WTC11 (cell line): ENCODE measurements around the gene AK2.
"Not testable (repeated sequence)": the region's sequence is repeated elsewhere in the genome, so short reads cannot be mapped to it uniquely, and the experiment has no call there.

ENCODE experiments used
- CREB1 ChIP-seq: sonication (generic); formaldehyde crosslinking; IDR thresholded peaks from 2 replicates; pipeline ENCODE4 v1.8.0; 2023; ENCODE audit warnings: mild to moderate bottlenecking, missing genetic modification reagents
- GABPB1 ChIP-seq: sonication (generic); formaldehyde crosslinking; IDR thresholded peaks from 2 replicates; pipeline ENCODE4 v1.8.1; 2023; ENCODE audit warnings: mild to moderate bottlenecking, missing genetic modification reagents
- JUN ChIP-seq: sonication (generic); formaldehyde crosslinking; IDR thresholded peaks from 2 replicates; pipeline ENCODE4 v1.8.0; 2023; ENCODE audit warnings: mild to moderate bottlenecking, missing genetic modification reagents
- TF ChIP-seq, protein P1 (sequence below): sonication (generic); formaldehyde crosslinking; conservative IDR thresholded peaks from 2 replicates; pipeline ENCODE4 v1.8.1; 2022; ENCODE audit warnings: mild to moderate bottlenecking, missing genetic modification reagents
- TF ChIP-seq, protein P2 (sequence below): sonication (generic); formaldehyde crosslinking; IDR thresholded peaks from 2 replicates; pipeline ENCODE4 v1.8.0; 2022; ENCODE audit warnings: mild to moderate bottlenecking, missing genetic modification reagents

DNA sequence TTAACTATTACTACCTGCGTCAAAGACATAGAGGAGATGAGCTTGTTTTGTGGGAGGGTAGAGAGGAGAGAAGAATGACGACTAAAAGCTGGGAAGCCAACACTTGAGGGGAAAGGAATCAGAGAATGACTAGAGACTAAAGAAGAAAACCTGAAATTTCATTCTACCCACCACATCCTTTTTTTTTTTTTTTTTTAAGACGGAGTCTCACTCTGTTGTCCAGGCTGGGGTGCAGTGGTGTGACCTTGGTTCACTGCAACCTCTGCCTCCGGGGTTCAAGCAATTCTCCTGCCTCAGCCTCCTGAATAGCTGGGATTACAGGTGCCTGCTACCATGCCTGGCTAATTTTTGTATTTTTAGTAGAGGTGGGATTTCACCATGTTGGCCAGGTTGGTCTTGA, 9.6 kb upstream of the AK2 start:
- not testable (repeated sequence) for TF ChIP-seq CREB1, JUN, GABPB1 (CRISPR knock-in tag)
- TF ChIP-seq, protein P1, sequence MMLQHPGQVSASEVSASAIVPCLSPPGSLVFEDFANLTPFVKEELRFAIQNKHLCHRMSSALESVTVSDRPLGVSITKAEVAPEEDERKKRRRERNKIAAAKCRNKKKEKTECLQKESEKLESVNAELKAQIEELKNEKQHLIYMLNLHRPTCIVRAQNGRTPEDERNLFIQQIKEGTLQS, result not testable (repeated sequence)
- TF ChIP-seq, protein P2, sequence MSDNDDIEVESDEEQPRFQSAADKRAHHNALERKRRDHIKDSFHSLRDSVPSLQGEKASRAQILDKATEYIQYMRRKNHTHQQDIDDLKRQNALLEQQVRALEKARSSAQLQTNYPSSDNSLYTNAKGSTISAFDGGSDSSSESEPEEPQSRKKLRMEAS (CRISPR knock-in tag), result not testable (repeated sequence)
